CD4-positive, alpha-beta T cell treated with Interleukin-6 for 4 hours (primary cell): ENCODE measurements around the gene PHPT1.
"Not testable (repeated sequence)": the region's sequence is repeated elsewhere in the genome, so short reads cannot be mapped to it uniquely, and the experiment has no call there.

Experiments used
- DNase-seq: peaks from one replicate; pipeline ENCODE4 v3.0.0-alpha.2; 2020; ENCODE audit warnings: mixed read lengths

PHPT1 gene

DNA sequence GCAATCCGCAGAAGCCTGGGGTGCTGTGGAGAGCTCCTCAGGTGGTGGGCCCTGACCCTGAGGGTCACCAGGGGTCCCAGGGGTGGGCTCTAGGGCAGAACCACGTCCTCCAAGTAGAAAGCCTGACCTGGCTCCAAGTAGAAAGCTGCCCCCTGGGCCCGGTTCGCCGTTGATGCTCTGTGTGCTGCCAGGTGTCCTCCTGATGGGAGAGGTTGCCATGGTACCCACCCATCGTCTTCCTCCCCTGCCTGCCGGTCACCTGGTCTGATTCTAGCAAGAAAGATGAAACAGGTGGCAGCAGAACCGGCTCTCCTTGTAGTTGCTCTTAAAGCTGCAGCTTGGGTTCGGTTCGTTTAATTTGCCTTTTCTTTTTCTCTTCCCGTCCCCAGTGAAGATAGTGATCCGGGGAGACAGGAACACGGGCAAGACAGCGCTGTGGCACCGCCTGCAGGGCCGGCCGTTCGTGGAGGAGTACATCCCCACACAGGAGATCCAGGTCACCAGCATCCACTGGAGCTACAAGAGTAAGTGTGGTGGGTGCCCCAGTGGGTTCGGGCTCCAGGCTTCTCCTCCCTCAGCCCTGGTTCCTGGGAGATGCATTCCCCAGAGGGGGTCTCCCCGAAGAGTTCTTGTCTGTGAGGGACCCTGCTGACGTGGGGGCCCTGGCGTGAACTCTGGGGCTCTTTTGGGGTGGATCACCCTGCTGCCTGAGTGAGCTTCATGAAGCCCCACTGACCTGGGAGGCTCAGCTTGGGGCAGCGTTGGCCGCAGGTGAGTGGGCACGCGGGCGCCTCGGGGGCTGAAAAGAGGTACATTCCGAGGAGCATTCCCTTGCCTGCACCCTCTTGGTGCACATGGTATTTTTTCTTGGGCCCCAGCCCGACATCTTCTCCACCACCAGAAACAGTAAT lies 25.8 kb upstream of the PHPT1 start:
- DNase-seq = no peak

- DNase-seq = no peak
These were observed 24.5 kb upstream of the PHPT1 start for GRCh38 chr9:136824496-136825225.

DNA sequence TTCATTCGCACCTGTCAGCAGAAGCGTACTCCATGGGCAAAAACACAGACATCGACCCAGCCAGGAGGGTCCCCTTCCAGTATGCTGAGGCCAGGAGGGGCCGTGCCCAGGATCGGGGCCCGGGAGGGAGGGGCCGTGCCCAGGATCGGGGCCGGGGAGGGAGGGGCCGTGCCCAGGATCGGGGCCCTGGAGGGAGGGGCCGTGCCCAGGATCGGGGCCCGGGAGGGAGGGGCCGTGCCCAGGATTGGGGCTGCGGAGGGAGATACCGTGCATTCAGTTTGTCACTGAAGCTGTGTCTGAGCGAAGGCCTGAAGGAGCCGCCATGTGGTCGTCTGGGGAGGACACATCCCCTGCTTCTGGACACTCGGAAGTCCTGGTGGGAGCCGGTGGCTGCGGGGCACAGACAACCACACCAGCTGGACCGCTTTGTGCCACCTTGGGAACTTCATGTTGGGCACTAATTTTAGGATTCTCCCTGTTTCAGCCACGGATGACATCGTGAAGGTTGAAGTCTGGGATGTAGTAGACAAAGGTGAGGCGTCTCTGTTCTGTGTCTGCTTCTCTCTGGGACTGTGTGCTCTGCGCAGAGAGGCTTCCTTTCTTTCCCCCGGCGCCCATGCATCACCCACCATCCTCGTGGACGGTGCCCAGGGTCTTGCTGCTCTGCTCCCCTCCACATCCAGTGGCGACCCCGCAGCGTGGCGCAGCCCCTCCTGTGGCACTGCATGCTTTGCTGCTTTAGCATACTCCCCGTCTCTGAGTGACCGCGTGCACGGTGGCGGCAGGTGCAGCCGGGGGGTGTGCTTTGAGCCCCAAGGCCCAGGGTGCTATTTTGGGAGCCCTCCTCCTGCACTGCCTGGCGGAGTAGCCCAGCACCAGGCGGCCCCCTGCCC lies 23.7 kb upstream of the PHPT1 start:
- DNase-seq = no peak

GRCh38 chr9:136826188-136826541 lies 23.0 kb upstream of the PHPT1 start:
- DNase-seq = no peak

DNA sequence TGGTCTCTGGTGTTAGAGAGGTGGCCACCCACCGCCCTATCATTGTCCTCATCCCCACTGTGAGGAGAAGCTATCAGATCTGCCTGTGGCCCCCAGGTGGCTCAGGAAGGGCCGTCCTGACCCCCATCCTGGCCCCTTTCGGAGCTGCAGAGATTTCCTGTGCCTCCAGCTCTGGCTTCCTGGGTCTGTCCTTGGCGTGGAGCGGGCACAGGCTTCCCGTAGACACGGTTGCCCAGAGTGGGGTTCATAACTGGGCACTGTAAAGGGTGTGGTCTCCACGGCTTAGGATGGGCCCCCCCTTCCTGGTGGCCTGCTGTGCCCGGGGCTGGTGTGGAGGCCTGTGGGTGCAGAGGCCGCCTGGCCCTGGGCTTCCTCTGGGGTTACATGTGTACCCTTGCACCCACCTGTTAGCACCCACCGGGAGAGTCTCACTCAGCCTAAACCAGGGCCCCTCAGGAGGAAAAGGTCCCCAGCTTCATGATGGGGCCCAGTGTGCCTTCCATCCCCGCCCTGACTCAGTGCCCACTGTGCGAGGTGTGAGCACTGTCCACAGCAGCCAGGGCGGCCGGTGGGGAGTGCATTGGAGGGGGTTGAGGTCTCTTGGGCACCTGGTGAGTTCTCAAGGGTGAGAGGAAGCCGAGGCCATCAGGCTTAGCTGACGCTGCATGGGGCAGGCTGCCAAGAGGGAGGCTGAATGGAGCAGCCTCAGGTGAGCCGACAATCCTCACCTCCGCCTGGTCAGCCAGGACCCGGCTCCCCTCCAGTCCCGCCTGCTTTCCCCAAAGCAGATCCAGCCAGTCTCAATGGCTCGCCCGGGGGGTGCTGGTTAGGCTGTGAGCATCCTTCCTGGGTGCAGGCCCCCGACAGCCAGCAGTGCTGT lies 22.3 kb upstream of the PHPT1 start:
- no peak for DNase-seq

DNA sequence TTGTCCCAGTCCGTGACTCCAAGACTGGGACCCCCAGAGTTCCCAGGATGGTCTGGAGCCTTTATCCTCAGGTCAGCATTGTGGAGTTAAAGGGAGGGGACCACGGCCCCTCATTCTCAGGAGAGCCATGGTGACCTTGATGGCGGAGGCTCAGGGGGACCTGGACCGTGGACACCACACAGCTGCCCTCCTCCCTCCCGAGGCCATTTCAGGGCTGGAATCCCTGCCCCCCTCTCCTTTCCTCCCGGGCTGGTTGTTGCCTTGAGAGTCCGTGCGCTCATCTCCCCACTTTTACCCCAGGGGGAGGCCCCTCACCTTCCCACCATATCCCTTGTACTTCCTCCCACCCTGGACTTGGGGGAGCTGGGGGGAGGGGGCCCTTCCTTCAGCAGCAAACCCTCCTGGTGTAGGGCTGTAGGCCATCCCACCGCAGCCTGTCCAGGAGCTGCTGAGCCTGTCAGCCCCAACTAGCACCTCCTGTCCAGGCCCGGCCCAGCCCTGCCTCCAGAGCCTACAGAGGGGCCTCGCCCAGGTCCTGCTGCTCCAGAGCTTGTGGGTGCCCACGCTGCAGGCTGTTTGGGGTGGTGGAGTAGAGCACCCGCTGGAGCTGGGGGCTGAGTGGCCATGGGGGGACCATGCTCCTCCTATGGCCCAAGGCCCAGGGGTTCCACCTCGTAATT lies 21.3 kb upstream of the PHPT1 start:
- DNase-seq = no peak

- DNase-seq = no peak
These were observed 20.6 kb upstream of the PHPT1 start for GRCh38 chr9:136828474-136829140.

- no peak for DNase-seq
These were observed 19.8 kb upstream of the PHPT1 start for GRCh38 chr9:136829412-136829811.

DNA sequence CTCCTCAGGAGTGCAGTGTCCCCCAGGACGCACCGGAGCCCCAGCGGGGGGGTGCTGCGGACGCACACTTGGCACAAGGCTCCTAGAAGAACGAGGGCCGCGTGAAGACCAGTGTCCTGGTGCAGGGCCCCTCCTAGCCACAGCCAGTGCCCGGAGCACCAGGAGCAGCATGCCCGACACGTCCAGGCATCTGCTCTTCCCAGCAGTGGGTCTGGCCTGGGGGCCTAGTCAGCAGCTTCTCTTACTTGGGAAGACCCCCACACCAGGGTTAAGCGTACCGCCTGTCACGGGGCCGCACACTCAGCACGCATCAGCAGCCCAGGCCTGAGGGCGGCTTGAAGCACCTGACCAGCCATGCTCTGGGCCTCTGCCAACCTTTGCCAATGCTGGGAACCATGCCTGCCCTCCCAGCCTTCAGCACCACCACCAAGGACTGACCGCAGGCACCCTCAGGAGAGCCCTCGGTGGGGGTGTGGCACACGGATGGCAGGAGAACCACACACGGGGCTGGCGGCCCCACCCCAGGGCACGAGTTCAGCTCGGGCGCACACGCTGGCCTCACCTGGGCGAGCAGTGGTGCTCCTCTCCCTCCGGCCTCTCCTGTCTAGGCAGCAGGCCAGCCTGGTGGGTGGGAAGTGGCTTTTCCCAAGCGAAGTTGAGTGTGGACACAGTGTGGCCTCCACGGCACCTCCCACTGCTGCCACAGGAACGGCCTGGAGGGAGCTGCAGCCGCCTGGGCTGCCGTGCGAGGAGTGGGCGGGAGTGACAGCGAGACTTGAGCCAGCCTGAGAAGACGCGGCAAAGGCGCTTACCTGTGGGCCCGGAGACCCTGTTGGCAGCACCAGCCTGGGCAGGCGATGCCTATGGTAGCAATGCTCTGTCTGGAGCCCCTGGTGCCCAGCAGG lies 19.0 kb upstream of the PHPT1 start:
- no peak for DNase-seq

DNA sequence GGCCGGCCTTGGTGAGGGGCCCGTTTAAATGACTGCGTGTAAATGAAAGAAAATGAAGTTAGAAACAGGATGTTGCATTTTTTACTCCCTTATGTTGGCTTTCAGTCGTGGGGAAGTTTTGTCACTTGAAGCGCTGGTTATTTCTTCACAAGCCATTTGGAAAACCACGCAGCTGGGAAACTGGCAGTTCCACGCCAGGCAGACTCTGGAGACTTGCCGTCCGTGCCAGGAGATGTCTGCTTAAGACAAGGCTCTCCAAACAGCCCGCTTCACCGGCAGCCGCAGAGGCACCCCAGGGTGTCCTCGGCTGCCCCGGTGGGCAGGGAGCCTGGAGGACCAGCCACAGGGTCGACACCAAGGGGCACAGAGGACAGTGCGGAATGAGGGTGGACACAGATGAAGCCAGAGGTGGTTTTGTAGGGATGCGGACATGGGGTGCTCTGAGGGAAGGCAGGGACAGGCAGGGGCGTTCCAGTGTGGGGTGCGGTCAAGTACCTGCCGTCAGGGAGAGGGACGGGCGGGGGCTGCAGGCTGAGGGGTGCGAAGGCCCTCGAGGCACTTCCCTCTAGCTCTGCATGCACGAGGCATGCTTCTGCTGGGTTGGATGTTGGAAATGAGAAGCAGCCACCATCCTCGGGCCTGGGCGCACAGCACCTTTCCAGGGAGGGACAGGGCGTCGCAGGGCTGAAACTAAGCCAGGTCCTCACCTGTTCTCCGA lies 18.0 kb upstream of the PHPT1 start:
- DNase-seq = no peak

DNA sequence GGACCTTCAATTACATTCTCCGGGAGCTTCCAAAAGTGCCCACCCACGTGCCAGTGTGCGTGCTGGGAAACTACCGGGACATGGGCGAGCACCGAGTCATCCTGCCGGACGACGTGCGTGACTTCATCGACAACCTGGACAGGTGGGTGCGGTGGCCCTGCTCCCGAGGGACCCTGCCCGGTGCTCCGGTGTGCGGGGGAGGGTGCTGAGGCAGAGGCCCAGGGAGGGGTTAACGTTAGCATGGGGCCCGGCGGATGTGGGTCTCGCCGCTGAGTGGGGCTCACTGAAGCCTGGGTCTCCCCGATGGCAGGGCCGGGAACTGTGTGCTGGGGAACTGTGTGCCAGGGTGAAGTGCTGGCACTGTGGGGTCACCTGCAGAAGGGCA lies 17.5 kb upstream of the PHPT1 start:
- DNase-seq = no peak

DNA sequence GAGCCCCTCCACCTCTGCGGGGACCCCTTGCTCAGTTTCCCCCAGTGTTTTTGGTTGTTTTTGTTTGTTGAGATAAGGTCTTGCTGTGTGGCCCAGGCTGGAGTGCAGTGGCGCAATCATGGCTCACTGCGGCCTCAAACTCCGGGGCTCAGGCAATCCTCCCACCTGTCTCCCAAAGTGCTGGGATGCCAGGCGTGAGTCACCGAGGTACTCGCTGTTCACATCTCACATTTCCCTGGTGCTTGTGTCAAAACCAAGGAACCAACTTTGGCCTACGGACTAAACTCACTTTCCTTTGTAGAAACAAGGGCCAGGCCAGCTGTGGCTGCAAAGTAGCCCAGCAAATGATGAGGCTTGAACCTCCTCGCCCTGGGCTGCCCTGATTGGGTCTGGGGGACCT lies 16.6 kb upstream of the PHPT1 start:
- no peak for DNase-seq

- DNase-seq = not testable (repeated sequence)
These were observed 15.7 kb upstream of the PHPT1 start for GRCh38 chr9:136833381-136834048.

DNA sequence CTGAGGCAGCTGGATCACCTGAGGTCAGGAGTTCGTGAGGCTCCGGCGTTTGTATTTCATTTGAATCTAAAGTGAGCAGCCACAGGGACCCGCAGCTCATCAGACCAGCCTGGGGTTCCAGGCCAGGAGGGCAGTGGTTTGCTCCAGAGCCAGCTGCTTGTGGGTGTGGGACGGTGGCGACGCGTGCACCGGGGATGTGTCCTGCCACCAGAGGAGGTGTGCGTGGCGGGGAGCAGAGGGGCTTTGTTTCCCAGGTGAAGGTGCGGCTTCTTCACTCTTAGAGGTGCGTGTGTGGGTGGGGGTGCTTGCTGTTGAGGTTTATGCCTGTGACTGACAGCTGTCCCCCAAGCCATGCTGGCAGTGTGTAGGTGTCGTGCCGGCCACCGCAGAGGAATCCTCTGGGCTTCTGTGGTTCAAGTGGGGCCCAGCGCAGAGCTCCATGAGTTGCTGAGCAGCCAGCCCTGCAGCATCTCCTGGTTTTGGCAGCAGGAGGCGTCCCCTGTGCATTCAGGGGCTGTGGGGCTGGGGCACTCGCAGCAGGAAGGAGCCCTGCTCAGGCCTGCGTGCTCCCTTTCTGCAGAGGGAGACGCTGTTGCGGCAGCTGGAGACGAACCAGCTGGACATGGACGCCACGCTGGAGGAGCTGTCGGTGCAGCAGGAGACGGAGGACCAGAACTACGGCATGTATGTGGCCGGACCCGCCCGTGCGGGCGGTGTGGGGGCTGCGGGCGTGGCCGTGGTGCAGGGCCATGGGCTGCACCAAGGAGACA lies 13.9 kb upstream of the PHPT1 start:
- no peak for DNase-seq

GRCh38 chr9:136835932-136836904 lies 13.0 kb upstream of the PHPT1 start:
- no peak for DNase-seq

GRCh38 chr9:136837146-136837855 lies 11.9 kb upstream of the PHPT1 start:
- DNase-seq = no peak
